Measurements from ENCODE around the gene CTSL.

GRCh38 chr9:87748881-87749280 lies 23.0 kb downstream of the CTSL start:
- no peak for TF ChIP-seq CTCF (conservative IDR thresholded peaks at IDR 0.05; ENCODE audit: low read depth, low read length)
- TF ChIP-seq EZH2 (IDR thresholded peaks at IDR 0.05; ENCODE audit: borderline replicate concordance, low read depth, low read length, poor library complexity, severe bottlenecking), result no peak

Data from A673 (cell line).